ENCODE measurements around the gene ABI3.

GRCh38 chr17:49183341-49183740, 27.2 kb upstream of the ABI3 start:
- TF ChIP-seq CTCF (IDR thresholded peaks at IDR 0.05) (no peak), EZH2 (IDR thresholded peaks at IDR 0.05; ENCODE audit: borderline replicate concordance, insufficient read depth, low read depth, low read length, poor library complexity, severe bottlenecking) (no peak)
